Measurements from ENCODE around the gene AP5B1. TPM values are rescaled to one million over a fixed set of nuclear protein-coding genes. Genes with fewer than 3 reads are reported as not detected.

Gene AP5B1
- total and polyA plus RNA-seq, 8 donors, result 3.6 to 44.9 (median 12.4) TPM

DNA sequence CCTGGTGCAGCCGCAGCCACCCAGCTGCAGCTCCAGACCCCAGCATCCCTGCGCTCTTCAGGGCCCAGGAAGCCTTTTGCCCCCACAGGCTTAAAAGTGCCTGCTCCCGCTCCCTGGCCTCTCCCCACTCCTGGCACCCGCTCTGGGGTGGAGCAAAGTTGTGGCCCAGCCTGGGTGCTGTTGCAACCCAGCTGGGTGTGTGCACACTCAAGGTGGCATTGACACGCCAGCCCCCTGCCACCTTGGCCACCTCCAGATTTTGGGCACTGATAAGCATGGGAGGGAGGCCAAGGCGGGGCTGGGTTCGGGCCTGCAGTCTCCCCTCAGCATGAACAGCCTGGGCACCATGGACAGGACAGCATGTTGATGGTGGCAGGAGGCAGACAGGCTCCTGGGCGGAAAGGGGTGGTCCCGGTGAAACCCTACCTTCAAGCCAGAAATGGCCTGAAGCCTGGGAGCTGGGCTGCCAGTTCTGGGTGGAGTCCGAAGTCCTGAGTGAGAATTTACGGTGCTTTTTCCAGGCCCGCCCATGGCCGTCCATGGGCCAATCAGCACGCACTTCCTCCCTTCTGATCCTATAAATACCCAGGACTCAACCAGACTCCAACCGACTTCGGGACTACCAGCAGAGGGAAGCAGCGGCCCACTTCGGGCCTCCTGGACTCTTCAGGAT is 36.6 kb downstream of the AP5B1 start:
- H3K4me3 ChIP-seq, result no peak overlapping the region
- TF ChIP-seq POLR2AphosphoS5 (IDR thresholded peaks at IDR 0.05) (no peak), EP300 (IDR thresholded peaks at IDR 0.05) (no peak), POLR2A (IDR thresholded peaks at IDR 0.05) (no peak)
- TF ChIP-seq, protein P1, sequence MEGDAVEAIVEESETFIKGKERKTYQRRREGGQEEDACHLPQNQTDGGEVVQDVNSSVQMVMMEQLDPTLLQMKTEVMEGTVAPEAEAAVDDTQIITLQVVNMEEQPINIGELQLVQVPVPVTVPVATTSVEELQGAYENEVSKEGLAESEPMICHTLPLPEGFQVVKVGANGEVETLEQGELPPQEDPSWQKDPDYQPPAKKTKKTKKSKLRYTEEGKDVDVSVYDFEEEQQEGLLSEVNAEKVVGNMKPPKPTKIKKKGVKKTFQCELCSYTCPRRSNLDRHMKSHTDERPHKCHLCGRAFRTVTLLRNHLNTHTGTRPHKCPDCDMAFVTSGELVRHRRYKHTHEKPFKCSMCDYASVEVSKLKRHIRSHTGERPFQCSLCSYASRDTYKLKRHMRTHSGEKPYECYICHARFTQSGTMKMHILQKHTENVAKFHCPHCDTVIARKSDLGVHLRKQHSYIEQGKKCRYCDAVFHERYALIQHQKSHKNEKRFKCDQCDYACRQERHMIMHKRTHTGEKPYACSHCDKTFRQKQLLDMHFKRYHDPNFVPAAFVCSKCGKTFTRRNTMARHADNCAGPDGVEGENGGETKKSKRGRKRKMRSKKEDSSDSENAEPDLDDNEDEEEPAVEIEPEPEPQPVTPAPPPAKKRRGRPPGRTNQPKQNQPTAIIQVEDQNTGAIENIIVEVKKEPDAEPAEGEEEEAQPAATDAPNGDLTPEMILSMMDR (IDR thresholded peaks at IDR 0.05), result peak in 2 of 7 experiments; percentile 34 to 38
- H3K36me3 ChIP-seq, result no peaks in the 10 kb centered on the region
- intact Hi-C loops (cut with DNase I; ENCODE audit: low total_unique reads), result no loop called here
- peak; percentile 39 to 49 for DNase-seq
- H3K27me3 ChIP-seq, result peaks cover 0 to 11% (median 0%) of the 10 kb centered on the region in 3 donors
- H3K27ac ChIP-seq, result no peak overlapping the region
- WGBS, 5 donors, result 68 to 76% (median 74%) methylated on average over 12 to 18 of the region's 18 CpGs
- H3K9me3 ChIP-seq, result no peaks in the 10 kb centered on the region
- H3K4me1 ChIP-seq, result no peaks in the 10 kb centered on the region

DNA sequence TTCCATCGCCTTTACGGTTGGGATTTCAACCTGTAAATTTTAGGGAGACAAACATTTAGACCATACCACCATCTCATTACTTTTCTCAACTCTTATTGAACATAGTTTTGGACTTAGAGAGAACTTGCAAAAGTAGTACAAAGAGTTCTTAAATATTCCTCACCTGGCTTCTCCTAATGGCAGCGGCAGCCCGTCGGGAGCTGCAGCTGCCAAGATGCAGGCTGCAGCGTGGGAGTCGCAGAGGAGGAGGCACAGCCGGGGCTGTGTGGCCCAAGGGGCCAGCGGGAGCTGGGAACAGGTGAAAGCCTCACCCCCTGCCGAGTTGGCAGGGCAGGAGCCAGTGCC is 37.1 kb downstream of the AP5B1 start:
- intact Hi-C loops (cut with DNase I; ENCODE audit: low total_unique reads), result no loop called here
- H3K4me3 ChIP-seq, result no peak overlapping the region
- H3K27ac ChIP-seq, result no peak overlapping the region
- H3K9me3 ChIP-seq, result no peaks in the 10 kb centered on the region
- no peak for TF ChIP-seq POLR2AphosphoS5 (IDR thresholded peaks at IDR 0.05)
- TF ChIP-seq EP300 (IDR thresholded peaks at IDR 0.05), result no peak
- no peak for TF ChIP-seq POLR2A (IDR thresholded peaks at IDR 0.05)
- TF ChIP-seq, protein P1 (IDR thresholded peaks at IDR 0.05), result no peak
- no peaks in the 10 kb centered on the region for H3K36me3 ChIP-seq
- 66 to 89% (median 77%) methylated on average over 8 to 10 of the region's 10 CpGs for WGBS, 5 donors
- DNase-seq, result no peak
- H3K4me1 ChIP-seq, result no peaks in the 10 kb centered on the region
- H3K27me3 ChIP-seq, result peaks cover 0 to 11% (median 0%) of the 10 kb centered on the region in 3 donors

DNA sequence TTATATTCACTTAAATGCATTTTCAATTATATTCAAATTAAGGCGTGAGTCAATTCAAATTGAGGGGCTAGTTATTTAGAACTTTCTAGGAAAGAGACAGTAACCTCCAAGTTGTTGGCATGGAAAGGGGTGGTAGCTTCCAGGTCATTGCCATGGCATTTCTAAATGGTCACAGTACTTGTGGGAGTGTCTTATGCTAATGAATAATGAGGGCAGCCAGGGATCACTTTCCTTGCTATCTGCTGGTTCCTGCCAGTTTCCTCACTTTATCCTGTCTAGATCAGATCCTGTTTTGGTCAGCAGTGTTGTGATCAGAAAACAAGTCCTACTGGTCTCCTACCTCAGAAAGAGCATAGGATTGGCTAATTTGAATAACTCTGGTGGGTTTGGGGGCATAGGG is 38.4 kb downstream of the AP5B1 start:
- H3K4me1 ChIP-seq, result no peaks in the 10 kb centered on the region
- H3K27ac ChIP-seq, result no peak overlapping the region
- no peaks in the 10 kb centered on the region for H3K36me3 ChIP-seq
- H3K27me3 ChIP-seq, result peaks cover 0 to 15% (median 0%) of the 10 kb centered on the region in 3 donors
- 75 to 98% (median 86%) methylated on average over 1 of the region's 1 CpG for WGBS, 5 donors
- intact Hi-C loops (cut with DNase I; ENCODE audit: low total_unique reads), result no loop called here
- no peak overlapping the region for H3K4me3 ChIP-seq
- no peak for TF ChIP-seq POLR2A (IDR thresholded peaks at IDR 0.05)
- TF ChIP-seq EP300 (IDR thresholded peaks at IDR 0.05), result no peak
- TF ChIP-seq POLR2AphosphoS5 (IDR thresholded peaks at IDR 0.05), result no peak
- TF ChIP-seq, protein P1 (IDR thresholded peaks at IDR 0.05), result no peak
- no peak for DNase-seq
- no peaks in the 10 kb centered on the region for H3K9me3 ChIP-seq

DNA sequence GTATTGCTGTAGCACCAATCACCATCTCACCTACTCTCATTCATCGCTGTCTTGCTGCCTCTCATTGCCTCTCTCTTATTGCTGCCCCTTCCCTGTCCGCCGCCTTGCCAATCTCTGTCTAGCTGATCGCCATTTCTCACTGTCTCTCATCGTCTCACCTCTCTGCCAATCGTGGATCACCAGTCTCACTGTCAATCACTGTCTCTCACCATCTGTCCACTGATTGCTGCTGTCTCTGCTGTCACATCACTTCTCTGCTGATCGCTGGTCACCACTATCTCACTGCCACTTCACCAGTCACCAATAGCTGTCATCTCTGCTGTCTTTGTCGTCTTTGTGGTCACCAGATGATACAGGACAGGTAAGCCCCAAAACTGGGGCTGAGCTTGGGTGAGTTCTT is 39.6 kb downstream of the AP5B1 start:
- Histone ChIP-seq H3K4me1 (no peaks in the 10 kb centered on the region), H3K4me3 (no peak overlapping the region), H3K9me3 (no peaks in the 10 kb centered on the region), H3K27me3 (peaks cover 0 to 15% (median 0%) of the 10 kb centered on the region in 3 donors), H3K27ac (no peak overlapping the region), H3K36me3 (no peaks in the 10 kb centered on the region)
- WGBS, 5 donors, result 72 to 85% (median 82%) methylated on average over 8 of the region's 8 CpGs
- TF ChIP-seq, protein P1 (IDR thresholded peaks at IDR 0.05), result no peak
- TF ChIP-seq POLR2A (IDR thresholded peaks at IDR 0.05), result no peak
- no peak for TF ChIP-seq EP300 (IDR thresholded peaks at IDR 0.05)
- TF ChIP-seq POLR2AphosphoS5 (IDR thresholded peaks at IDR 0.05), result no peak
- no peak for DNase-seq
- intact Hi-C loops (cut with DNase I; ENCODE audit: low total_unique reads), result no loop called here
